WTC11 (cell line): Measurements from ENCODE around the gene AMBRA1. TPM values are rescaled to one million over a fixed set of nuclear protein-coding genes. Genes with fewer than 3 reads are reported as not detected.

ENCODE experiments used
- ATAC-seq: fragments of 200-7000 bp; cut with Tn5 transposase; 2 replicates; pipeline ENCODE4 v1.10.0; 2021; ENCODE audit warnings: mild to moderate bottlenecking, moderate library complexity
- CTCF ChIA-PET: fragments of 300-600 bp; sonication (Branson Sonifier 250); formaldehyde crosslinking; loops from one replicate; lab custom pipeline; 2021; ENCODE audit warnings: antibody characterized with exemption; lab: Charles Lee
- POLR2A ChIA-PET: fragments of 350-600 bp; sonication (Branson Sonifier 250); formaldehyde crosslinking; loops from one replicate; lab custom pipeline; 2021; ENCODE audit warnings: antibody characterized with exemption; lab: Charles Lee
- DNase-seq: peaks from one replicate; pipeline ENCODE4 v3.0.0; 2021; ENCODE audit warnings: low spot score
- H3K27ac Mint-ChIP-seq: 2 replicates; pipeline ENCODE4 v1.8.0; 2021; ENCODE audit warnings: mixed read lengths
- H3K27me3 Mint-ChIP-seq: 2 replicates; pipeline ENCODE4 v1.8.0; 2021; ENCODE audit warnings: low read depth, mild to moderate bottlenecking, moderate library complexity, mixed read lengths
- H3K36me3 Mint-ChIP-seq: 2 replicates; pipeline ENCODE4 v1.8.0; 2021; ENCODE audit warnings: mixed read lengths
- H3K4me1 Mint-ChIP-seq: 2 replicates; pipeline ENCODE4 v1.8.0; 2022; ENCODE audit warnings: mixed read lengths
- H3K4me3 Mint-ChIP-seq: 2 replicates; pipeline ENCODE4 v1.8.0; 2021; ENCODE audit warnings: mild to moderate bottlenecking, moderate library complexity, mixed read lengths
- H3K9me3 Mint-ChIP-seq: 2 replicates; pipeline ENCODE4 v1.8.0; 2021; ENCODE audit warnings: mixed read lengths
- ATF1 ChIP-seq: sonication (generic); formaldehyde crosslinking; IDR thresholded peaks from 2 replicates; pipeline ENCODE4 v1.8.1; 2023; ENCODE audit warnings: mild to moderate bottlenecking, moderate library complexity, missing genetic modification reagents
- NFATC4 ChIP-seq: fragments of 250-450 bp; sonication (Bioruptor Pico); IDR thresholded peaks from 2 replicates; pipeline ENCODE4 v1.9.0; 2021; ENCODE audit warnings: mild to moderate bottlenecking
- NR1H2 ChIP-seq: sonication (generic); formaldehyde crosslinking; IDR thresholded peaks from 2 replicates; pipeline ENCODE4 v1.9.0; 2021; ENCODE audit warnings: mild to moderate bottlenecking, moderate library complexity, missing genetic modification reagents
- RORB ChIP-seq: fragments of 250-450 bp; sonication (Bioruptor Pico); IDR thresholded peaks from 2 replicates; pipeline ENCODE4 v1.9.0; 2021; ENCODE audit warnings: mild to moderate bottlenecking
- ZNF396 ChIP-seq: fragments of 250-450 bp; sonication (Bioruptor Pico); IDR thresholded peaks from 2 replicates; pipeline ENCODE4 v1.8.0; 2021; ENCODE audit warnings: mild to moderate bottlenecking, moderate library complexity, borderline replicate concordance
- total RNA-seq: library from RNA; stranded (reverse); gene quantifications from 3 replicates; pipeline ENCODE4 v1.2.3, GENCODE V29; 2021
- TF ChIP-seq, protein P1 (sequence below): sonication (generic); formaldehyde crosslinking; IDR thresholded peaks from 2 replicates; pipeline ENCODE4 v1.8.0; 2022; ENCODE audit warnings: missing genetic modification reagents
- TF ChIP-seq, protein P2 (sequence below): sonication (generic); formaldehyde crosslinking; IDR thresholded peaks from 2 replicates; pipeline ENCODE4 v1.8.0; 2022; ENCODE audit warnings: mild to moderate bottlenecking, missing genetic modification reagents
- TF ChIP-seq, protein P3 (sequence below): sonication (generic); formaldehyde crosslinking; IDR thresholded peaks from 2 replicates; pipeline ENCODE4 v1.8.0; 2023; ENCODE audit warnings: missing genetic modification reagents, mild to moderate bottlenecking, borderline replicate concordance
- TF ChIP-seq, protein P4 (sequence below): sonication (generic); formaldehyde crosslinking; IDR thresholded peaks from 2 replicates; pipeline ENCODE4 v1.8.1; 2023; ENCODE audit warnings: mild to moderate bottlenecking, missing genetic modification reagents, moderate library complexity

Gene AMBRA1
- total RNA-seq, 1 experiment from 2014 or later, result 35.0 TPM

DNA sequence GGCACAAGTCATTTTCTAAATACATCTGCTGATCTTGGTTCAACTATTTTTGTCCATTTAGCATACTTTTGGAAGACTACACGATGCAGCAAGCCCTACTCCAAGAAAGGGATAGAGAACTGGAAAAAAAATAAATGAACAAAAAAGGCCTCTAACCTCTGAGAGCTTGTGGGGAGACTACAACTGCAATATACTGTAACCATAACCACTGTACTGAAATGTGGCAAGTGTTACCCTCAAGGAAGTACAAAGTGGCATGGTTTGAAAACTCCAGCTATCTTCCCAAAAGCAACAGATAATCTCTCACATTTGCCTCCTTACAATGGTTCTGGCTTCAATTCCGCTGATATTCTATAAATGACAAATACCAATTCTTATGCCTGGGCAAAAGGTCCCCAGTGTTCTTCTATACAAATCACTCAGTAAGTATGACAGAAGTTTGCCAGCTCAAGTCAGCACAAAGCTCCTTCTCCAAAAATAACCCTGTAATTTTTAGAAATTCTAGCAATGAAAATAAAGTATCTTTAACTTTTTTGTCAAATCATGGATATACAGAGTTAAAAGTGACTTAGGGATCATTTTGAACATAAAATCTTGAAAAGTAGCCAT, 22.9 kb downstream of the AMBRA1 start:
- no peak overlapping the region for H3K27ac Mint-ChIP-seq
- H3K36me3 Mint-ChIP-seq, result peaks cover 9% of the 10 kb centered on the region
- H3K9me3 Mint-ChIP-seq, result peaks cover 8% of the 10 kb centered on the region
- POLR2A ChIA-PET, result interaction anchor here (0.6 kb wide), 1 partner anchor 18 kb away, joined by 5 read pairs; no protein-coding TSS in a partner anchor
- no peaks in the 10 kb centered on the region for H3K27me3 Mint-ChIP-seq
- DNase-seq, result no peak
- no peak for ATAC-seq
- peaks cover 3% of the 10 kb centered on the region; the same call in 1 of the 2 replicates for H3K4me1 Mint-ChIP-seq
- H3K4me3 Mint-ChIP-seq, result no peak overlapping the region
- TF ChIP-seq, protein P1, sequence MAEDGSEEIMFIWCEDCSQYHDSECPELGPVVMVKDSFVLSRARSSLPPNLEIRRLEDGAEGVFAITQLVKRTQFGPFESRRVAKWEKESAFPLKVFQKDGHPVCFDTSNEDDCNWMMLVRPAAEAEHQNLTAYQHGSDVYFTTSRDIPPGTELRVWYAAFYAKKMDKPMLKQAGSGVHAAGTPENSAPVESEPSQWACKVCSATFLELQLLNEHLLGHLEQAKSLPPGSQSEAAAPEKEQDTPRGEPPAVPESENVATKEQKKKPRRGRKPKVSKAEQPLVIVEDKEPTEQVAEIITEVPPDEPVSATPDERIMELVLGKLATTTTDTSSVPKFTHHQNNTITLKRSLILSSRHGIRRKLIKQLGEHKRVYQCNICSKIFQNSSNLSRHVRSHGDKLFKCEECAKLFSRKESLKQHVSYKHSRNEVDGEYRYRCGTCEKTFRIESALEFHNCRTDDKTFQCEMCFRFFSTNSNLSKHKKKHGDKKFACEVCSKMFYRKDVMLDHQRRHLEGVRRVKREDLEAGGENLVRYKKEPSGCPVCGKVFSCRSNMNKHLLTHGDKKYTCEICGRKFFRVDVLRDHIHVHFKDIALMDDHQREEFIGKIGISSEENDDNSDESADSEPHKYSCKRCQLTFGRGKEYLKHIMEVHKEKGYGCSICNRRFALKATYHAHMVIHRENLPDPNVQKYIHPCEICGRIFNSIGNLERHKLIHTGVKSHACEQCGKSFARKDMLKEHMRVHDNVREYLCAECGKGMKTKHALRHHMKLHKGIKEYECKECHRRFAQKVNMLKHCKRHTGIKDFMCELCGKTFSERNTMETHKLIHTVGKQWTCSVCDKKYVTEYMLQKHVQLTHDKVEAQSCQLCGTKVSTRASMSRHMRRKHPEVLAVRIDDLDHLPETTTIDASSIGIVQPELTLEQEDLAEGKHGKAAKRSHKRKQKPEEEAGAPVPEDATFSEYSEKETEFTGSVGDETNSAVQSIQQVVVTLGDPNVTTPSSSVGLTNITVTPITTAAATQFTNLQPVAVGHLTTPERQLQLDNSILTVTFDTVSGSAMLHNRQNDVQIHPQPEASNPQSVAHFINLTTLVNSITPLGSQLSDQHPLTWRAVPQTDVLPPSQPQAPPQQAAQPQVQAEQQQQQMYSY (CRISPR knock-in tag), result no peak
- TF ChIP-seq ATF1, result no peak
- TF ChIP-seq NR1H2 (CRISPR knock-in tag), result no peak
- TF ChIP-seq, protein P2, sequence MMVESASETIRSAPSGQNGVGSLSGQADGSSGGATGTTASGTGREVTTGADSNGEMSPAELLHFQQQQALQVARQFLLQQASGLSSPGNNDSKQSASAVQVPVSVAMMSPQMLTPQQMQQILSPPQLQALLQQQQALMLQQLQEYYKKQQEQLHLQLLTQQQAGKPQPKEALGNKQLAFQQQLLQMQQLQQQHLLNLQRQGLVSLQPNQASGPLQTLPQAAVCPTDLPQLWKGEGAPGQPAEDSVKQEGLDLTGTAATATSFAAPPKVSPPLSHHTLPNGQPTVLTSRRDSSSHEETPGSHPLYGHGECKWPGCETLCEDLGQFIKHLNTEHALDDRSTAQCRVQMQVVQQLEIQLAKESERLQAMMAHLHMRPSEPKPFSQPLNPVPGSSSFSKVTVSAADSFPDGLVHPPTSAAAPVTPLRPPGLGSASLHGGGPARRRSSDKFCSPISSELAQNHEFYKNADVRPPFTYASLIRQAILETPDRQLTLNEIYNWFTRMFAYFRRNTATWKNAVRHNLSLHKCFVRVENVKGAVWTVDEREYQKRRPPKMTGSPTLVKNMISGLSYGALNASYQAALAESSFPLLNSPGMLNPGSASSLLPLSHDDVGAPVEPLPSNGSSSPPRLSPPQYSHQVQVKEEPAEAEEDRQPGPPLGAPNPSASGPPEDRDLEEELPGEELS (CRISPR knock-in tag), result no peak
- TF ChIP-seq NFATC4 (CRISPR knock-in tag), result no peak
- CTCF ChIA-PET, result interaction anchor here (0.7 to 1.2 kb wide), 2 partner anchors 41 to 179 kb away, joined by 3 to 4 read pairs; partner anchors contain the start of gene CHRM4

DNA sequence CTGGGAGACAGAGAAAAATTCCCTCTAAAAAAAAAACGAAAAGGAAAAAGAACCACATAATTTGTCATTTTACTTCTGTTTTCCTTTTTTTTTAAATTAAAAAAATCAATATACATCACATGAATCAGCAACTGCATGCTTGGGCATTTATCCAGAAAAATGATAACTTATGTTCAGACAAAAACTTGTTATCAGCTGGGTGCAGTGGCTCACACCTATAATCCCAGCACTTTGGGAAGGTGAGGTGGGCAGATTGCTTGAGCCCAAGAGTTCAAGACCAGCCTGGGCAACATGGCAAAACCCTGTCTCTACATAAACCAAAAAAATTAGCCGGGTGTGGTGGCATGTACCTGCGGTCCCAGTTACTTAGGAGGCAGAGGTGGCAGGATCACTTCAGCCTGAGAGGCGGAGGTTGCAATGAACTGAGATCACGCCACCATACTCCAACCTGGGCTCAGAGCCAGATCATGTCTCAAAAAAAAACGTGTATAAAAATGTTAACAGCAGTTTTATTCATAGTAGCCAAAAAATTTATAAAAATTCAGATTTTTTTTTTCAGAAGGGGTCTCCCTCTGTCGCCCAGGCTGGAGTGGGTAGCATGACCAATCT, 28.5 kb downstream of the AMBRA1 start:
- Mint-ChIP-seq H3K4me1 (peaks cover 3% of the 10 kb centered on the region), H3K27ac (no peak overlapping the region), H3K36me3 (no peaks in the 10 kb centered on the region), H3K27me3 (no peaks in the 10 kb centered on the region), H3K9me3 (no peaks in the 10 kb centered on the region), H3K4me3 (no peak overlapping the region)
- no peak for TF ChIP-seq RORB
- TF ChIP-seq ZNF396 (CRISPR knock-in tag), result no peak
- TF ChIP-seq, protein P3, sequence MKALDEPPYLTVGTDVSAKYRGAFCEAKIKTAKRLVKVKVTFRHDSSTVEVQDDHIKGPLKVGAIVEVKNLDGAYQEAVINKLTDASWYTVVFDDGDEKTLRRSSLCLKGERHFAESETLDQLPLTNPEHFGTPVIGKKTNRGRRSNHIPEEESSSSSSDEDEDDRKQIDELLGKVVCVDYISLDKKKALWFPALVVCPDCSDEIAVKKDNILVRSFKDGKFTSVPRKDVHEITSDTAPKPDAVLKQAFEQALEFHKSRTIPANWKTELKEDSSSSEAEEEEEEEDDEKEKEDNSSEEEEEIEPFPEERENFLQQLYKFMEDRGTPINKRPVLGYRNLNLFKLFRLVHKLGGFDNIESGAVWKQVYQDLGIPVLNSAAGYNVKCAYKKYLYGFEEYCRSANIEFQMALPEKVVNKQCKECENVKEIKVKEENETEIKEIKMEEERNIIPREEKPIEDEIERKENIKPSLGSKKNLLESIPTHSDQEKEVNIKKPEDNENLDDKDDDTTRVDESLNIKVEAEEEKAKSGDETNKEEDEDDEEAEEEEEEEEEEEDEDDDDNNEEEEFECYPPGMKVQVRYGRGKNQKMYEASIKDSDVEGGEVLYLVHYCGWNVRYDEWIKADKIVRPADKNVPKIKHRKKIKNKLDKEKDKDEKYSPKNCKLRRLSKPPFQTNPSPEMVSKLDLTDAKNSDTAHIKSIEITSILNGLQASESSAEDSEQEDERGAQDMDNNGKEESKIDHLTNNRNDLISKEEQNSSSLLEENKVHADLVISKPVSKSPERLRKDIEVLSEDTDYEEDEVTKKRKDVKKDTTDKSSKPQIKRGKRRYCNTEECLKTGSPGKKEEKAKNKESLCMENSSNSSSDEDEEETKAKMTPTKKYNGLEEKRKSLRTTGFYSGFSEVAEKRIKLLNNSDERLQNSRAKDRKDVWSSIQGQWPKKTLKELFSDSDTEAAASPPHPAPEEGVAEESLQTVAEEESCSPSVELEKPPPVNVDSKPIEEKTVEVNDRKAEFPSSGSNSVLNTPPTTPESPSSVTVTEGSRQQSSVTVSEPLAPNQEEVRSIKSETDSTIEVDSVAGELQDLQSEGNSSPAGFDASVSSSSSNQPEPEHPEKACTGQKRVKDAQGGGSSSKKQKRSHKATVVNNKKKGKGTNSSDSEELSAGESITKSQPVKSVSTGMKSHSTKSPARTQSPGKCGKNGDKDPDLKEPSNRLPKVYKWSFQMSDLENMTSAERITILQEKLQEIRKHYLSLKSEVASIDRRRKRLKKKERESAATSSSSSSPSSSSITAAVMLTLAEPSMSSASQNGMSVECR (CRISPR knock-in tag), result no peak
- TF ChIP-seq, protein P4, sequence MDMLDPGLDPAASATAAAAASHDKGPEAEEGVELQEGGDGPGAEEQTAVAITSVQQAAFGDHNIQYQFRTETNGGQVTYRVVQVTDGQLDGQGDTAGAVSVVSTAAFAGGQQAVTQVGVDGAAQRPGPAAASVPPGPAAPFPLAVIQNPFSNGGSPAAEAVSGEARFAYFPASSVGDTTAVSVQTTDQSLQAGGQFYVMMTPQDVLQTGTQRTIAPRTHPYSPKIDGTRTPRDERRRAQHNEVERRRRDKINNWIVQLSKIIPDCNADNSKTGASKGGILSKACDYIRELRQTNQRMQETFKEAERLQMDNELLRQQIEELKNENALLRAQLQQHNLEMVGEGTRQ, result no peak
- CTCF ChIA-PET, result interaction anchor here (0.7 to 1.1 kb wide), 2 partner anchors 36 to 173 kb away, joined by 3 to 5 read pairs; no protein-coding TSS in a partner anchor
- POLR2A ChIA-PET, result no interaction called here
- no peak for DNase-seq
- ATAC-seq, result no peak
